ENCODE results near the gene SNCAIP. TPM values are rescaled to one million over a fixed set of nuclear protein-coding genes. Genes with fewer than 3 reads are reported as not detected.

SNCAIP gene
- total RNA-seq, 2 donors from 2014 or later = 8.1 to 9.5 TPM

DNA sequence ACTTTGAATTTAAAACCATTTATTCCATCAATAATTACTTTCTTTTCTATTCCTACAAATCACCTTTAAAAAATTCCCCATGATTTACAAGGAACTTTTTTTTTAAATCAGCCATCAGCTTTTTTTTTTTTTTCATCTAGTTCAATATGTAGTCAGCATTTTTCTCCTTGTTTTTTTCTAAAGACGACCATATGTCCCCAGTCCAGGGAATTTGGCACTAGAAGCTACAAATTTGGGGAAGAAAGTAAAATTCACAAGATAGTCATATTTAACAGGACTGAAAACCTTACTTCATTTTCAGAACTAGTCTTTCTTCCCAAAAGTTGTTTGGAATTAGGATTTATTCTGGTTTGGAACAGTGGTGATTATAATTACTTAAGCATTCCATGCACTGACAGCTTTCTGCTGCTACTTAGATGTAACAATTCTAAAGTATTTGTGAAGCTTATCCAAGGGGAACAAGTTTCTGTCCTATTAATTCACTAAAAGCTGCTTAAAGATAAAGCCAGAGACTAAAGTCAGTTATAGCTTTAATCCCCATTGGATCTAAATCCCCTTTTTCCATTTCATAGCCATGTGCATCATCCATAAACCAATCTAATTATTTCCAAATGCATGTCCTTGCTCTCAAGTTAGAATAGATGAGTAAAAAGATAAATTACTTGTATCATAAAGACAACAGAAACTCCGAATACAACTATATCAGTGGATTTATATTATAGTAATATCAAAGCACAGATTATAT is 7.4 kb upstream of the SNCAIP start:
- TF ChIP-seq, protein P1, sequence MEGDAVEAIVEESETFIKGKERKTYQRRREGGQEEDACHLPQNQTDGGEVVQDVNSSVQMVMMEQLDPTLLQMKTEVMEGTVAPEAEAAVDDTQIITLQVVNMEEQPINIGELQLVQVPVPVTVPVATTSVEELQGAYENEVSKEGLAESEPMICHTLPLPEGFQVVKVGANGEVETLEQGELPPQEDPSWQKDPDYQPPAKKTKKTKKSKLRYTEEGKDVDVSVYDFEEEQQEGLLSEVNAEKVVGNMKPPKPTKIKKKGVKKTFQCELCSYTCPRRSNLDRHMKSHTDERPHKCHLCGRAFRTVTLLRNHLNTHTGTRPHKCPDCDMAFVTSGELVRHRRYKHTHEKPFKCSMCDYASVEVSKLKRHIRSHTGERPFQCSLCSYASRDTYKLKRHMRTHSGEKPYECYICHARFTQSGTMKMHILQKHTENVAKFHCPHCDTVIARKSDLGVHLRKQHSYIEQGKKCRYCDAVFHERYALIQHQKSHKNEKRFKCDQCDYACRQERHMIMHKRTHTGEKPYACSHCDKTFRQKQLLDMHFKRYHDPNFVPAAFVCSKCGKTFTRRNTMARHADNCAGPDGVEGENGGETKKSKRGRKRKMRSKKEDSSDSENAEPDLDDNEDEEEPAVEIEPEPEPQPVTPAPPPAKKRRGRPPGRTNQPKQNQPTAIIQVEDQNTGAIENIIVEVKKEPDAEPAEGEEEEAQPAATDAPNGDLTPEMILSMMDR (IDR thresholded peaks at IDR 0.05) = no peak
- no peak overlapping the region for H3K27ac ChIP-seq
- H3K36me3 ChIP-seq = no peaks in the 10 kb centered on the region
- no peak overlapping the region for H3K4me3 ChIP-seq
- no peaks in the 10 kb centered on the region for H3K27me3 ChIP-seq
- H3K4me1 ChIP-seq = no peaks in the 10 kb centered on the region
- no peak for DNase-seq (ENCODE audit: low spot score)
- H3K9me3 ChIP-seq = peaks cover 0 to 6% of the 10 kb centered on the region in 2 donors

GRCh38 chr5:122306461-122306860 is 5.6 kb upstream of the SNCAIP start:
- TF ChIP-seq, protein P1 (IDR thresholded peaks at IDR 0.05) = no peak
- no peak overlapping the region for H3K4me3 ChIP-seq
- no peak for DNase-seq (ENCODE audit: low spot score)
- no peaks in the 10 kb centered on the region for H3K36me3 ChIP-seq
- no peaks in the 10 kb centered on the region for H3K27me3 ChIP-seq
- H3K4me1 ChIP-seq = peaks cover 0 to 5% of the 10 kb centered on the region in 2 donors
- H3K27ac ChIP-seq = no peak overlapping the region
- H3K9me3 ChIP-seq = peaks cover 0 to 6% of the 10 kb centered on the region in 2 donors

GRCh38 chr5:122310889-122311288 is 1.1 kb upstream of the SNCAIP start:
- H3K36me3 ChIP-seq = no peaks in the 10 kb centered on the region
- H3K27me3 ChIP-seq = no peaks in the 10 kb centered on the region
- peaks cover 0 to 21% of the 10 kb centered on the region in 2 donors for H3K4me1 ChIP-seq
- peak overlapping the region; percentile 52 to 54 for H3K27ac ChIP-seq
- TF ChIP-seq, protein P1 (IDR thresholded peaks at IDR 0.05) = no peak
- peaks cover 0 to 6% of the 10 kb centered on the region in 2 donors for H3K9me3 ChIP-seq
- DNase-seq (ENCODE audit: low spot score) = peak; percentile 59
- H3K4me3 ChIP-seq = peak overlapping the region in 1 of 2 donors; percentile 61

DNA sequence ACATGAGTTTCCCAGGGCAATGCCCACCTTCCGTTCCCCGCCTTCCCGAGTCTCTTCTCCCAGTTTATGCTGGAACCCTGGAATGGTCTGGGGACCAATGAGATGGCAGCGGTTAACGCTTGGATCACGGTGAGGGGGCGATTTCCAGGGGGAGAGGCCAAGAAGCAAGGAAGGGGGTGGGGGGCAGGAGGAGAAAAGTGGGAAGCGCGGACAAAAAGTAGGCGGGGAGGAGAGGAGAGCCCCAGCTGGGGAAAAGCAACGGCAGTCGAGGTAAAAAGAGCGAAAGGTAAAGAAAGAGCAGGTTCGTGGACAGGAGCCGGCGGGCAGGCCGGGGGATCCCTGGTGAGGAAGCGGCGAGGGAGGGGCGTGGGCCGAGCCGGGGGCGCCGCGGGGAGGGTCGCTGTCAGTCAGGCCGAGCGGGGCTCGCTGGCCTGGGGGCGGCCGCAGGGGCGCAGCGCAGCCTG is 508 bp upstream of the SNCAIP start:
- TF ChIP-seq, protein P1 (IDR thresholded peaks at IDR 0.05) = no peak
- Histone ChIP-seq H3K27me3 (no peaks in the 10 kb centered on the region), H3K36me3 (no peaks in the 10 kb centered on the region), H3K4me1 (peaks cover 0 to 21% of the 10 kb centered on the region in 2 donors), H3K9me3 (peaks cover 0 to 6% of the 10 kb centered on the region in 2 donors), H3K4me3 (peak overlapping the region; percentile 40 to 61), H3K27ac (peak overlapping the region; percentile 52 to 54)
- DNase-seq (ENCODE audit: low spot score) = no peak

GRCh38 chr5:122312591-122313406 is 762 bp downstream of the SNCAIP start:
- no peaks in the 10 kb centered on the region for H3K27me3 ChIP-seq
- peaks cover 0 to 6% of the 10 kb centered on the region in 2 donors for H3K9me3 ChIP-seq
- peak overlapping the region; percentile 49 to 61 for H3K4me3 ChIP-seq
- DNase-seq (ENCODE audit: low spot score) = no peak
- peak overlapping the region; percentile 48 to 54 for H3K27ac ChIP-seq
- peaks cover 0 to 21% of the 10 kb centered on the region in 2 donors for H3K4me1 ChIP-seq
- TF ChIP-seq, protein P1 (IDR thresholded peaks at IDR 0.05) = no peak
- no peaks in the 10 kb centered on the region for H3K36me3 ChIP-seq

All from right atrium auricular region (tissue), 2 donors.